ENCODE data around the gene PDSS2.

PDSS2 gene

DNA sequence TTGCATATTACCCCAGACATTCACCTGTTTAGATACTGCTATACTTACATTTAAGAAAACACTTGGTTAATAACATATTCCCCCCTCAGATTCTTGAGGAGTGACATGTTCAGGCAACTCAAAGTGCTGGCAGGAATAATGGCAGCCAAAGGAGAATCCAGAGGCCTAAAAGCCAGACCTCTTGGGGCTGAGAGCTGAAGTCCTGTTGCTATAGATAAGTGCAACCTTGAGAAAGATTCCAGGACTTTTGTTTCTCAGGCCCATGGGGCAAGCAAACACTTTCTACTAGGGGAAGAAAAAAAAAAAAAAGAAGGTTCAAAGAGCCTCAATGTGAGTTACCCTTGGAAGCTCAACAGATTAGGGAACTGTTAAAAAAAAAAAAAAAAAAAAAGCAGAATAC lies 211.2 kb downstream of the PDSS2 start:
- DNase-seq: no peak

DNA sequence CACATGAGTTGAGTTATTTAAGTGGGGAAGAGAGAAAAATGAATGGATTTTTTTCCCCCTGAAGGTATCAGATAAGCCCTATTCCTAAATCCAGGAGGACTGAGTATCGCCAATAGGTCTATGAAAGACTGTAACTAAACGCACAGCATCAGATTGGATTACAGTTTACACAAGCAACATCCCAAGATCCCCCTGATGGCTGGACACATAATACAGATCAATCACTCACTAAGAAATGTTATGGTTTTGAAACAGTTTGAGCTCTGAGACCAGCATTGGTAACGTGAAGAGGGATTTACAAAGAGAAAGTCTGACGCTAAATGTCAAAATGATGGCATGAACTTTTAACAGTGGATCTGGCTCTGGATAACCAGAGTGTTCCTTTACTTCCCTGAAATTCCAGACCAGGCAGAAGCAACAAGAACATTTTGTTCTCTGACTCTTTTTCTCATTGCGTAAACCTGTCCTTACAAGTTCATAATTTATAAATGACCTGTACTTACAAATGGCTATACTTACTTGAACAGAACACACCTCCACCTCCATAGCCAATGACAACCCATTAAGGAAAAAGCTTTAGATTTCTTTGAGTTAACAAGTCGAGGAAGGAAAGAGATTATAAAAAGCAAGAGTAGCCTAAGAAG lies 212.3 kb downstream of the PDSS2 start:
- no peak for DNase-seq

DNA sequence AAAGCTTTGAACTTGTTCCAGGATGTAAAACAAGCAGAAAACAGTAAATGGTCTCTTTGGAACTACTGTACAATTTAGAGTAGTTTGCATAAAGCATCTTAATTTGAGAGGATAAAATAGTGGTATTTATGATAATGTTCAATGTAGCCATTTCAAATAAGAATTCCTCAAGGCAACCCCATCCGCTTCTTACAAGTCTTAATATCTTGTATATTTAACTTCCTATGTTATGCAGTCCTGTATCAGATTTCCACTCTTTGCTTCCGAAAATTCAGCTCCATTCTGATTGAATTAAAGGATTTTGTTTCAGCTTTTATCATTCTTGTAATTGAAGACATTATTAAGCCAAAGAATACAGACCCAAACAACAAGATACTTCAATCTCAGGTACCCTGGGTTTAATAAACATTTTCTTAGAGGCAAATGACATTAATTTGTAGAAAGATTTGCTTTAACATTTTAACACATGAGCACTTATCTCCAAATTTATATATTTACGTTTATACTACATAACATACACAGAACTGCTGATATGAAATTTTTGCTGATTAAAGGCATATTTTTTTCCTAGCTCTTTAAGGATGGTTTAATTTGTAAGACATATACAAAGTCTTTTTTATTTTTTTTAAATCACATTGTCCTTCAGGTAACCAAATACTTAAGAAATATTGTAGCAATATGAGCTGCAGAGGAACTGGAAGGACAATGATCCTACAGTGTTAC lies 213.0 kb downstream of the PDSS2 start:
- DNase-seq: no peak

DNA sequence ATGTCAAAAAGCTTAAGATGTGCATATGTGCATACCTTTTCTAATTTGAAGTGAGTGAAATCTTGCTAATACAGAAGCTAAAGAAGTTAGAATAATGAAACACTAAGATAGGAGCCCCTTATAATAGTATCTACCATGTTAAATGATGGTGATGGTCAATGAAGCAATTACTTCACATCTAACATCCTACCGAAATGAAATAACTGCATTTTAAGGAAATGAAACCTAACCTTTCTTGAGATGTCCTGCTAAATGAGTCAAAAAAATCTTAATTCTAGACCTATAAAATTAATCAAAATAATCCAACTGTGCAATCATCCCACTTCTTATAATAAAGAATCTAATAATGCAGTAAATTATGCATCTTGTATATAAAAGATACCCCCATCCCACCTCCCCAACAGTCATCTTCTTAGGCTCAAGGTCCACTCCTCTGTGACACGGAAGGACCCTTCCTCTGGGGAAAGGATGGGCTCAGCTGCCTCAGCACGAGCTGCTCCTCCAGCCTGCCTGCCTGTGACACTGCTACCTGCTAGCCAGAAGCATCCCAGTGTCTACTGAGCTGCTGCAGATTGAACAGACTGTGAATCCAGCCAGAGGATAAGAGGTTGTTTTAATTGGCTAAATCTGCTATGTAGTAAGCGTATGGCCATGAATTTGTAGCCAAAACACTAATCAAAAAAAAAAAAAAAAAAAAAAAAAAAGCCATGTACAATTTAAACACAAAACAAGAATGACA lies 214.5 kb downstream of the PDSS2 start:
- no peak for DNase-seq

DNA sequence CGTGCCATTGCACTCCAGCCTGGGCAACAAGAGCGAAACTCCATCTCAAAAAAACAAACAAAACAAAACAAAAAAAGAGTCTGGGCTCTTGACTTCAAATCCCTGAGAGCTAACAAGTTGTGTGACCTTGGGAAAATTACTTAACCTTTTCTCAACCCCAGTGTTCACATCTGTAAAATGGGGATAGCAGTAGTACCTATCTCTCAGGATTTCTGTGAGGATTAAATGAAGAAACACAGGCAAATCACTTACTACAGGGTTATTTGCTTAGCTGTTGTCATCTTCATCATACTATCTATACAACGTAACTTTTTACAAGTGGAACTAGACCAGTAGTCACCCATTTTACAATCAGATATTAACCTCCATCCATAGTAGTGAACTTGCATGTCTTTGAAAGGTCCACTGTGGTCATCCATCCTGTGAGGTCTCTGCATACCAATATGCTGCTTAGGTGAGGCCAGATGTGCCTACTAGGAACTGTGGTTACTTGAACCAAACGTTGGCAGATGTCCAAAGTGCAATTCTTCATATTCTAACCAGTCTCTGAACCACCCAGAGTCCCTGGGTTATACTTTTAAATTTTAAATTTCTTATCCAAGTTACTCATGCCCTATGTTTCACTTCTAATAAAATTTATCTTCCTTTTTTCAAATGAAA lies 215.2 kb downstream of the PDSS2 start:
- no peak for DNase-seq

DNA sequence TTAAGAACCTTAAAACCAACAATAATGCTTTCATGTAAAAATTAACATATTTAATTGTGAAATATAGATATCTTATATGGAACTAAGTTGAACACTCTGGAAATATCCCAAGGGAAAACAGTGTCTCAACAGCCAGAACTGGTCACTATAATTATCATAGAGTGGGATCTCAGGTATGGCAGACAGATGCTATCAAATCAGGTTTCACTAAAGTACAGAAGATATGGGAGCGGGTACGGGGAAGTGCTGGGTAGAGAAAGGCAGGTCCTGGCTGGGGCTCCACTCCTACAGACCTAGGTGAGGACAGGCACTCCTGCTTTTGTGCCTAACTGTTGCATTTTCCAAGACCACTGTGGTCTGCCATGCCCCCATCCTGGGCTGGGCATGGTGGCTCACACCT lies 215.9 kb downstream of the PDSS2 start:
- DNase-seq: no peak

DNA sequence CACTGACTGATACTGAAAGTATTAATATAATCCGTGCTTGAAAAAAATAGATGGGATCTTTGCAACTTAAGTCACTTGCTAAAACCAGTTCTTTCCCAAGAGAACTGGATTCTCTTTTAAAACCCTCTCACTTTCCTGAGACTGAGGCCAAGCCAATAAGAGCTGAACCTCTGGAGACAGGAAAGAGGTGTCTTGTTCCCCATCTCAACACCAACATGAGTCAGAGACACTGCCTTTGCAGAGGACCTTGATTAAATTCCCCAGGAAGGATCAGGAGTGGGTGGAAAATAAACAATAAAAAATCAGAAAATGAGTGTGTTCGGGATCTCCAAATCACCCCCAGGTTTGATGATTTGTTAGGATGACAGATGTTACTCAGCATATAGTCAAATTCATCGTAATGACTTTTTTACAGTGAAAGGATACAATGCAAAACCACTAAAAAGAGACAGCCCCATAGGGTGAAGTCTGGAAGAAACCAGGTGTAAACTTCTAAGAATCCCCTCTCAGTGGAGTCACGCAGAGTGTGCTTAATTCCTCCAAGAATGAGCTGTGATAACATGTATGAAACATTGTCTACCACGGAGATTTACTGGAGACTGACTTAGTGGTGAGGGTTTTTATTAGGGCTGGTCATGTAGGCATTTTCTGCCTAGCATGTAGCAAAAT lies 221.2 kb downstream of the PDSS2 start:
- DNase-seq: no peak

DNA sequence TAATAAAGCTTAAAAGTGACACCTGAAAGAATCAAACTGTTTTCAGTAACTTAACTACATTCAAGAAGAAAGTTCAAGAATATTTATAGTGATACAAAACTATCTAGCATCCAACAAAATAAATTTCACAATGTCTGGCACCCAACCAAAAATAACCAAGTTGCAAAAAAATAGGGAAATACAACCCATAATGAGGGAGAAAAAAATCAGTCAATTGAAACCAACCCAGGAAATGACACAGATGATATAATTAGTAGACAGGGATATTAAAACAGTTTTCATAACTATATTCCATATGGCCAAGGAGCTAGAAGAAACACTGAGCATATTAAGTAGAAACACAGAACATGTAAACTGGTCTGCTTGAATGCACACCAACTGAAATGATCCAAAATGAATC lies 223.9 kb downstream of the PDSS2 start:
- DNase-seq: no peak

DNA sequence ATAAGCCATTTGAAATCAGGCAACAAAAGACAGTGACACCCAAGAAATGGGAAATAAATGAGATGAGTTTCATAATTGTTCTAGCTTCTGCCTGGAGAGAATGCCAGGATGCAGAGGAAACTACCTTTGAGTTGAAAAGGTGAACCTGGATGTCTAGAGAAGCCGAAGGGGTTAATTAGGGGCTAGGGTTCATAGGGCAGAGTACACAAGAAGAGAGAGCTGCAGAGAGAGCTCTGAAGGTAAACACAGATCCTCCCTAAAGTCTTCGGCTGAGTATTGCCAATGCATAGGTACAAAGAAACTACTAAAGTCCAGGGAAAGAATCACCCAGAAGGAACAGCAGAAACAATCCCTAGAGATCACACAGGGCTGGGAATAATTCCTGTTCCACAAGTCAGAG lies 224.4 kb downstream of the PDSS2 start:
- no peak for DNase-seq

DNA sequence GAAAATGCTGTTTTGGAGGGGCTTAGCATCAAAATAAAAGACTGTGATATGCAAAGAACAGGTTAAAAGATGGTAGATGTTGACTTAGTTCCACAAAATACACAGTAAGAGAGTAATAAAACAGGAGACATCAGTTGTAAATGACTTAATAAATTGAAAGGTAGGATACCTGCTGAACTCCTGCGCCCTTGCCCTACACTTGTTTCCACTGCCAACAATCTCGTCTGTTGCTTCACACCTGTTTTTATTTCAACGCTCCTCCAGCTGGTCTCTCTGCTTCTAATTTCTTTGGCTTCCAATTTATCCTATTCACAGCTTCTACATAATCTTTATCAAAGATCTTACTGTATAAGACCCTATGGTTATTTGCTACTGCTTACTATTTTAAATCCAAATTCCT lies 228.1 kb downstream of the PDSS2 start:
- no peak for DNase-seq

DNA sequence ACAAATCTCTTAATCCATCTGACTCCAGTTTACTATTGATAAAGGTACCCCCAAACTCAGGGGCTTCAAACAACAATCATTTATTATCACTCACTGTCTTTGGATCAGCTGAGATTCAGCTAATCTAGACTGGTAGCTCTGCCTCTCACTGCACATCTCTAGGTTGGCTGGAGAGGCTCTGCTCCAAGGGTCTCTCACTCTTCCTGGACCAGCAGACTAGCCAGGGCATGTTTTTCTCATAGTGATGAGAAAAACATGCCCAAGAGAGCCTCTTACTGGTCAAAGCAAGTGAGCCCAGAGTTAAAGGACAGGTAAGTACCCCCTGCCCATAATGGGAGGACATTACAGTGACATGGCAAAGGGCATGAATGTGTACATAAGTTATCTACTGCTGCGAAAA lies 228.9 kb downstream of the PDSS2 start:
- no peak for DNase-seq

DNA sequence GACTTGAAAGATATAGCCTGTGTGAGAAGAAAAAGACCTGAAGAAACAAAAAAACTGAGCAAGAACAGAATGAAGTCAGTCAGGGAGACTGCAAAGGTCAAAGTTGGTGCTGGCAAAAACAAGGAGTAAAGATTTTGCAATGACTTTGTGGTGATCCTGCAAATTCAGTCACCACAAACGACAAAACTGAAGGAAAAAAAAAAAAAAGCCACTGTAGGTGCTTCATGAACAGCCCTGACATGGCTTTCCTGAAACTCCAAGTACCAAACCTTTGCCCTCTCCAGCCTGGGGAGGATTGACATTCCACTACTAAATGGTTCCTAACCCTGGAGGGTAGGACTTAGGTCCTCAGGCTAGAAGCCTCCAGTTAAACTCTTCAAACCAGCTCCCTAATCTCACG lies 229.3 kb downstream of the PDSS2 start:
- DNase-seq: no peak

DNA sequence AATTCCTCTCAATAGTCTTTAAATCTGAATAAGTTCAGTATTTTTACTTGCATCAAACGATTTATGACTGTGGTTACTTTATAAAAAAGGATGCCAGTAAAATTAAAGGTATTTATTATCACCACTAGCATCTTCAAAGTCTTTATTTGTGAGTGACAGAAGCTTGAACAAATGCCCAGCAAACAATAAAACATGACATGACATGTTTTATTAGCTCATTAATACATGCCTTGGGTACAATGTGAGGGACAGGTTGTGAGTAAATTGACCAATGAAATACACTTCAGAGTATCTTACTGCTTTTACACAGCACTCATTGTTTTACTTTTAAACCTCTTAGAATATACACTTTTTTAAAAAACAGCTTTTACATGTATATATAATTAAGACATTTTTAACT lies 230.6 kb downstream of the PDSS2 start:
- no peak for DNase-seq

DNA sequence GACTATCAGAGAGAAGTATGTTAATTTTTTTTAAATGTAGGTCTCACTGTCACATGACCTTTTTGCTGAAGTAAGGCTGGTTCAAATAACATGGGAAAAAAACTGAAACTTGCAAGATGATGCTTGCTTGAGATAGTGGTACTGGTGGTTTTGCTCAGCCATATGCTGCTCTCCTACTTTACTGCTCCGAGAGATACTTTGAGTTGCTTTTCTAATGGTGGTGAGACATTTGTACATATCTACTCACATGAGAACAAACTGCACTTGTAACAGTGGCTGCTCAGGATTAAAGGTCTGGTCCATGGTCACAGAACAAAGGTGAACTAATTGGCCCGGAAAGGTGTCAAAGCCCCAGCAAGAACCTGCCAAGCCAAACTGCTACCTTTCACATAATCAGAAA lies 237.8 kb downstream of the PDSS2 start:
- no peak for DNase-seq

DNA sequence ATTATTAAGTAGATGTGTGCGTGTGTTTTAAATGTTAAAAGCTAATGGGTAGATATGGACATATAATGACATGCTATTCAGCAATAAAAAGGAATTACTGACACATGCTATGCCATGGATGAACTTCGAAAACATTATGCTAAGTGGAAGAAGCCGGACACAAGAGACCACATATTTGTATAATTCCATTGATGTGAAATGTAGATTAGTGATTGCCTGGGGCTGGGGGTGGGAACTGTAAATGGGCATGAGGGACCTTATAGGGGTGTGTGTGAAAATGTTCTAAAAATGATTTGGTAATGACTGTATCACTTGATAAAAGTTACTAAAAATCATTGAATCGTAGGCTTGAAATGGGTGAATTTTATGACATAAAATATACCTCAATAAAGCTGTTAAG lies 239.5 kb downstream of the PDSS2 start:
- DNase-seq: no peak

DNA sequence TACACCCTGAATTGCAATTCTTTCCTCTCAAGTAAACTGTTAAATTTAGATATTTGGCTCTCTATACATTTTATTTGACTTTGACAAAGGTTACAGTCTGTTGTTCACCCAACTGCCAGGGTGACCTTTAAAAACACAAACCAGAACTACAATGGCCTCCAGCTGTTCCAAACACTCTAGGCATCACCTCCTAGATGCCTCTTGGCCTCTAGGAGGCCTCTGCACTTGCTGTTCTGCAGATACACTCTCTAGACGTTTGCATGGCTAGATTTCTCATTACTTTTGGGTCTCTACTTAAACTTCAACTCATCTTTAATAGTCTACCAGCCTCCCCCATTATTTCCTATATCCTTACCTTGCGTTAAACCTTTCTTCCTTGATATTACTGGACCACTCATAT lies 241.2 kb downstream of the PDSS2 start:
- no peak for DNase-seq

DNA sequence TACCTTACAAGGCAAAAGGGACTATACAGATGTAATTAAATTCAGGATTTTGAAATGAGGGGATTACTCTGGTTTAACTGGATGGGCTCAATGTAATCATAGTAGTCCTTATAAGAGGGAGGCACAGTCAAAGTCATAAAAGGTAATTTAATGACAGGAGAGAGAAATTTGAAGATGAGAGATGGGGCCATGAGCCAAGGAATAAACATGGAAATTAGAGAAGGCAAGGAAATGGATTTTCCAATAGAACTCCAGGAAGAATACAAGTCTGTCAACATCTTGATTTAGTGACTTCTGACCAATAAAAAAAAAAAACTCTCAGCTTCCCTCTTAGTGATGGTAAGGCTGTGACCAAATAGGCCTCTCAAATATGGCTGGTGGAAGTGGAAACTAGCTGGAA lies 242.1 kb downstream of the PDSS2 start:
- no peak for DNase-seq

DNA sequence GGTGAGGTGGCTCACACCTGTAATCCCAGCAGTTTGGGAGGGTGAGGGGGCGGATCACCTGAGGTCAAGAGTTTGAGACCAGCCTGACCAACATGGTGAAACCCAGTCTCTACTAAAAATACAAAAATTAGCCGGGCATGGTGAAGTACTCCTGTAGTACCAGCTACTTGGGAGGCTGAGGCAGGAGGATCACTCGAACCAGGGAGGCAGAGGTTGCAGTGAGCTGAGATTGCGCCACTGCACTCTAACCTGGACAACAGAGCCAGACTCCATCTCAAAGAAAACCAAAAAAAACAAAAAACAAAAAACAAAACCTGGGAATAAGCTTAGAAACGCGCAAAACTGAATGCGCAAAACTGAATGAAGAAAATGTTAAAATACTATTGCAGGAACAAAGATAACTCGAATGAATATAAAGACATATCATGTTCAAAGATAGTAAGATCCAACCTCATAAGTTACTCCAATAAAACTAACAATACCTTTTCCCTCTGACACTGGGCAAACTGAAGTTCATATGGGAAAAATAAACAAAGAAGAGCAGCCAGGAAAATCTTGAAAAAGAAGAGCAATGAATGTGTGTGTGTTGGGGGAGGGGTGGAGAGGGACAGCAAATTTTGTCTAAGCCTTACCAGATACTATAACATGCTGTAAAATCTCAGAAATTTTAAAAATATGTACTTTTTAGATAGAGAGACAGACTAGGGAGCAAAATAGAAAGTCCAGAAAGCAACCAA lies 243.0 kb downstream of the PDSS2 start:
- no peak for DNase-seq

DNA sequence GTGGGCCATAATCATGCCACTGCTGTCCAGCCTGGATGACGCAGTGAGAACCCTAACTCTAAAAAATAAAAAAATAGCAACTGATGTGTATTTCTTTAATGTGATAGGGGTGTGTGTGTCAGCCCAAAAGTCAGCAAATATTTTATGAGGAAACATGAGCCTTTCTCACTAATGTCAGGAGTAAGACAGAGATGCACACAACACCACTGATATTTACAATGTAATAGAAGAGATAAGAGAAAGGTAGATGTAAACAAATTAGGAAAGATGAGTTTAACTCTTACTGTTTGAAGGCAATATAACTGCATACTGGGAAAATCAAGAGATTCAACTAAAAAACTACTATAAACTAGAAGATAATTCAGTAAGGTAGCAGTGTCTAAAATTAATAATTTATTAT lies 244.0 kb downstream of the PDSS2 start:
- no peak for DNase-seq

DNA sequence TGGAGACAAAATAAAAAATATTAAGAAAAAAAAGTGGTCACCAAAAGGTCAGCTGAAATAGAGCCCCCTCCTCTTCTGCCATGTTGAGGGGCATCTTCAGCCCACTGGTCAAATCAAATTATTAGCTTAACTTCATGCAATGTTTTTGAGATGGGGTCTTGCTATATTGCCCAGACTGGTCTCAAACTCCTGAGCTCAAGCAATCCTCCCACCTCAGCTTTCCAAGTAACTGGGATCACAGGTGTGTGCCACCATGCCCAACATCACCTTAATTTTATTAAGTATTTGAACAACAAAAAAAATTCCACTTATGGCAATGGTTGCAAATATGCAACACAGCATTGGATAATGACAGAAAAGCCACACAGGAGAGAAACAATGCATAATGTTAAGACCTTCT lies 244.7 kb downstream of the PDSS2 start:
- DNase-seq: no peak

DNA sequence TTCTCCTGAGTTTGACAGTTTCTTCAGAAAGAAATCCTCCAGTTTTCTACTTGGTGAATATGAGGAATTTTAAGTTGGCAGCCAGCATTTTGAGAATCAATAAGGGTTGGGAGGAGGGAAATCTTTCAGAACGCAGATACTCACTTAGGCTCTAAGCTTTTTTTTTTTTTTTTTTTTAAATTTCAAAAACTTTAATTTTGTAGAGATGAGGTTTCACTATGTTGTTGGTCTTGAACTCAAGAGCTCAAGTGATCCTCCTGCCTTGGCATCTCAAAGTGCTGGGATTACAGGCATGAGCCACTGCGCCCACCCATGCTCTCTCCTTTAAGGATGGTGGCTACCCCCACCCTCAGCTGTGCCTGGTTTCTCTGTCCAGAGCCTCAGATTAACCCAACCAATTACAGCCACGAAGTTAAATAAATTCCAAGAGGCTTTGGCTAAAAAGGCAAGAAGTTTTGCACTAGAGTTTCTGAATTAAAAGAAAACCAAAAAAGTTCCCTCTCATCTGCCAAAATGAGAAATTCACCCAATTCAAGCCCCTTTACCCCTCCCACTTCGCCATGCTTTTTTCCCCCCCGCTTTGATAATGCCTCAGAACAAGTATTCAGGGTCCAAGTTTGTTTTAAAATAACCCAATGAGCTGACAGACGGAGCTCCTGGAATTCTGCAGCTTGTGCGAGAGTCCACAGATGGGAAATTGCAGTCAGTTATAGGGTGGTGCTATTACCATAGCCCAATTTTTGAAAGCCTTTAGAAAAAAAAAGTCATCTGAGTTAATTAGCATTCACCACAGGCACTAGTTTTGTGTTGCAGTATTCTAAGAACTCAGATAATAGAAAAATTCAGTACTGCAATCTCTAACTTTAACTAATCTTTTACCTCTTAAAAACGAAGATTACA lies 249.7 kb downstream of the PDSS2 start:
- DNase-seq: no peak

Measured in femur (tissue), 1 donor.